ENCODE data around the gene ZNRD2.

DNA sequence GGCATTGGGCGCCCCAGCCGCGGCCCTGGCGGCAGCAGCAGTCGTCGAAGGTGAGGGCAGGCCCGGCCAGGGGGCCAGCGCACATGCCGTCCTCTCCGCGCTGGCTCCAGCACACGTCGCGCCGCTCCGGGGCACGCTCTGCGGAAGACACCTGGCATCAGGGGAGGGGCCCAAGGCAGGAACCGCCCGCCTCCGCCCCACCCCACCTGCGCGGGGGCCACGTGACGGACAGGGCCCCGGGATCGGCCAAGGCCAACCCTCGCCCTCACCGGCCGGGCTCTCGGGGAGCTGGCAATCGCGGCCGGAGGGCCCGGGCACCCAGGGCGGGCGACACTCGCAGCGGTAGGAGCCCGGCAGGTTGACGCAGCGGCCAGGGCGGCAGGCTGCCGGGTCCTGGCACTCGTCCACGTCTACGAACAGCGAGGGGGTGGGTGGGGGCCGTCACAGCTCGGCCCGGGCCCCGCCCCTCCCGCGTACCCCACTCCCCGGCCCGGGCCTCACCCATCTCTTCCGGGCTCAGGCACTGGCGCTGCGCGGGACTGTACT, 30.5 kb upstream of the ZNRD2 start:
- TF ChIP-seq, protein P1, sequence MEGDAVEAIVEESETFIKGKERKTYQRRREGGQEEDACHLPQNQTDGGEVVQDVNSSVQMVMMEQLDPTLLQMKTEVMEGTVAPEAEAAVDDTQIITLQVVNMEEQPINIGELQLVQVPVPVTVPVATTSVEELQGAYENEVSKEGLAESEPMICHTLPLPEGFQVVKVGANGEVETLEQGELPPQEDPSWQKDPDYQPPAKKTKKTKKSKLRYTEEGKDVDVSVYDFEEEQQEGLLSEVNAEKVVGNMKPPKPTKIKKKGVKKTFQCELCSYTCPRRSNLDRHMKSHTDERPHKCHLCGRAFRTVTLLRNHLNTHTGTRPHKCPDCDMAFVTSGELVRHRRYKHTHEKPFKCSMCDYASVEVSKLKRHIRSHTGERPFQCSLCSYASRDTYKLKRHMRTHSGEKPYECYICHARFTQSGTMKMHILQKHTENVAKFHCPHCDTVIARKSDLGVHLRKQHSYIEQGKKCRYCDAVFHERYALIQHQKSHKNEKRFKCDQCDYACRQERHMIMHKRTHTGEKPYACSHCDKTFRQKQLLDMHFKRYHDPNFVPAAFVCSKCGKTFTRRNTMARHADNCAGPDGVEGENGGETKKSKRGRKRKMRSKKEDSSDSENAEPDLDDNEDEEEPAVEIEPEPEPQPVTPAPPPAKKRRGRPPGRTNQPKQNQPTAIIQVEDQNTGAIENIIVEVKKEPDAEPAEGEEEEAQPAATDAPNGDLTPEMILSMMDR (IDR thresholded peaks at IDR 0.05), result peak; percentile 35; the same call in 1 of the 2 replicates
- no peak for TF ChIP-seq POLR2AphosphoS5 (IDR thresholded peaks at IDR 0.05; ENCODE audit: low read depth, low read length)
- TF ChIP-seq, protein P2, sequence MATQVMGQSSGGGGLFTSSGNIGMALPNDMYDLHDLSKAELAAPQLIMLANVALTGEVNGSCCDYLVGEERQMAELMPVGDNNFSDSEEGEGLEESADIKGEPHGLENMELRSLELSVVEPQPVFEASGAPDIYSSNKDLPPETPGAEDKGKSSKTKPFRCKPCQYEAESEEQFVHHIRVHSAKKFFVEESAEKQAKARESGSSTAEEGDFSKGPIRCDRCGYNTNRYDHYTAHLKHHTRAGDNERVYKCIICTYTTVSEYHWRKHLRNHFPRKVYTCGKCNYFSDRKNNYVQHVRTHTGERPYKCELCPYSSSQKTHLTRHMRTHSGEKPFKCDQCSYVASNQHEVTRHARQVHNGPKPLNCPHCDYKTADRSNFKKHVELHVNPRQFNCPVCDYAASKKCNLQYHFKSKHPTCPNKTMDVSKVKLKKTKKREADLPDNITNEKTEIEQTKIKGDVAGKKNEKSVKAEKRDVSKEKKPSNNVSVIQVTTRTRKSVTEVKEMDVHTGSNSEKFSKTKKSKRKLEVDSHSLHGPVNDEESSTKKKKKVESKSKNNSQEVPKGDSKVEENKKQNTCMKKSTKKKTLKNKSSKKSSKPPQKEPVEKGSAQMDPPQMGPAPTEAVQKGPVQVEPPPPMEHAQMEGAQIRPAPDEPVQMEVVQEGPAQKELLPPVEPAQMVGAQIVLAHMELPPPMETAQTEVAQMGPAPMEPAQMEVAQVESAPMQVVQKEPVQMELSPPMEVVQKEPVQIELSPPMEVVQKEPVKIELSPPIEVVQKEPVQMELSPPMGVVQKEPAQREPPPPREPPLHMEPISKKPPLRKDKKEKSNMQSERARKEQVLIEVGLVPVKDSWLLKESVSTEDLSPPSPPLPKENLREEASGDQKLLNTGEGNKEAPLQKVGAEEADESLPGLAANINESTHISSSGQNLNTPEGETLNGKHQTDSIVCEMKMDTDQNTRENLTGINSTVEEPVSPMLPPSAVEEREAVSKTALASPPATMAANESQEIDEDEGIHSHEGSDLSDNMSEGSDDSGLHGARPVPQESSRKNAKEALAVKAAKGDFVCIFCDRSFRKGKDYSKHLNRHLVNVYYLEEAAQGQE (IDR thresholded peaks at IDR 0.05; ENCODE audit: insufficient read depth in 1 of 2, low read depth in 2 of 2, low read length in 1 of 2), result no peak
